Natural killer cell (primary cell): ENCODE results near the gene TRHDE. TPM values are rescaled to one million over a fixed set of nuclear protein-coding genes. Genes with fewer than 3 reads are reported as not detected.

Source experiments
- ATAC-seq, 3 donors: fragments of 150-1000 bp in 2 of 3; fragments of 200-7000 bp in 1 of 3; cut with Tn5 transposase; 1 replicate in 1 of 3; 2 replicates in 2 of 3; pipeline ENCODE4 v1.10.0; 2021; ENCODE audit warnings: mild to moderate bottlenecking in 2 of 3, moderate library complexity in 2 of 3
- DNase-seq, 2 donors: peaks; one replicate each; pipeline versions ENCODE4 v3.0.0 to v3.0.0-alpha.2; 2013 to 2021; ENCODE audit warnings: mixed read lengths in 1 of 2
- H3K27ac ChIP-seq: one replicate; pipeline ENCODE4 v1.5.1; 2013; ENCODE audit warnings: mild to moderate bottlenecking, low read length
- H3K27me3 ChIP-seq: one replicate; pipeline ENCODE4 v1.6.1; 2013; ENCODE audit warnings: low read length; ENCODE audit not compliant: control insufficient read depth, insufficient read depth
- H3K36me3 ChIP-seq: one replicate; pipeline ENCODE4 v1.6.1; 2013; ENCODE audit warnings: low read length; ENCODE audit not compliant: control insufficient read depth, insufficient read depth
- H3K4me1 ChIP-seq: one replicate; pipeline ENCODE4 v1.6.1; 2013; ENCODE audit warnings: low read length; ENCODE audit not compliant: control insufficient read depth, insufficient read depth
- H3K4me3 ChIP-seq: one replicate; pipeline ENCODE4 v1.5.1; 2013; ENCODE audit warnings: low read length
- H3K9me3 ChIP-seq: one replicate; pipeline ENCODE4 v1.6.1; 2013; ENCODE audit warnings: low read length; ENCODE audit not compliant: control insufficient read depth, insufficient read depth
- H3K27ac Mint-ChIP-seq, 2 donors: one replicate each; pipeline ENCODE4 v1.8.0; 2022; ENCODE audit warnings: mild to moderate bottlenecking in 2 of 2, mixed read lengths in 2 of 2, moderate library complexity in 1 of 2
- H3K27me3 Mint-ChIP-seq, 2 donors: one replicate each; pipeline ENCODE4 v1.8.0; 2022; ENCODE audit warnings: low read depth in 2 of 2, mixed read lengths in 2 of 2
- H3K36me3 Mint-ChIP-seq: one replicate; pipeline ENCODE4 v1.8.0; 2022; ENCODE audit warnings: mixed read lengths
- H3K4me1 Mint-ChIP-seq, 2 donors: one replicate each; pipeline ENCODE4 v1.8.0; 2022; ENCODE audit warnings: mixed read lengths in 2 of 2
- H3K4me3 Mint-ChIP-seq: one replicate; pipeline ENCODE4 v1.8.0; 2022; ENCODE audit warnings: mild to moderate bottlenecking, moderate library complexity, mixed read lengths
- H3K9me3 Mint-ChIP-seq, 2 donors: one replicate each; pipeline ENCODE4 v1.8.0; 2022; ENCODE audit warnings: mixed read lengths in 2 of 2
- WGBS: methylation state at CpG from one replicate; pipeline ENCODE4 v1.1.7; 2013; ENCODE audit warnings: missing lambda C conversion rate; ENCODE audit not compliant: insufficient coverage; 5-methylcytosine and 5-hydroxymethylcytosine counted together
- intact Hi-C: fragments of 100-400 bp; cut with micrococcal nuclease; formaldehyde crosslinking; loops from one replicate; pipeline ENCODE4 v1.14.2; 2022
- total RNA-seq, 4 donors: library from RNA; stranded (reverse); fragments of 120-200 nt in 1 of 4; gene quantifications; one replicate each; pipeline versions ENCODE4 v1.2.3 to v1.2.4, GENCODE V29; 2013 to 2022
- TF ChIP-seq, protein P1 (sequence below): fragments of 200-600 bp; IDR thresholded peaks from one replicate; pipeline ENCODE4 v1.8.0; 2022; ENCODE audit warnings: antibody characterized with exemption

Gene TRHDE
- total RNA-seq, 3 donors from 2014 or later (not counting 1 experiment from before 2014, with no cell fraction given): 0.33 TPM; not detected in 2

DNA sequence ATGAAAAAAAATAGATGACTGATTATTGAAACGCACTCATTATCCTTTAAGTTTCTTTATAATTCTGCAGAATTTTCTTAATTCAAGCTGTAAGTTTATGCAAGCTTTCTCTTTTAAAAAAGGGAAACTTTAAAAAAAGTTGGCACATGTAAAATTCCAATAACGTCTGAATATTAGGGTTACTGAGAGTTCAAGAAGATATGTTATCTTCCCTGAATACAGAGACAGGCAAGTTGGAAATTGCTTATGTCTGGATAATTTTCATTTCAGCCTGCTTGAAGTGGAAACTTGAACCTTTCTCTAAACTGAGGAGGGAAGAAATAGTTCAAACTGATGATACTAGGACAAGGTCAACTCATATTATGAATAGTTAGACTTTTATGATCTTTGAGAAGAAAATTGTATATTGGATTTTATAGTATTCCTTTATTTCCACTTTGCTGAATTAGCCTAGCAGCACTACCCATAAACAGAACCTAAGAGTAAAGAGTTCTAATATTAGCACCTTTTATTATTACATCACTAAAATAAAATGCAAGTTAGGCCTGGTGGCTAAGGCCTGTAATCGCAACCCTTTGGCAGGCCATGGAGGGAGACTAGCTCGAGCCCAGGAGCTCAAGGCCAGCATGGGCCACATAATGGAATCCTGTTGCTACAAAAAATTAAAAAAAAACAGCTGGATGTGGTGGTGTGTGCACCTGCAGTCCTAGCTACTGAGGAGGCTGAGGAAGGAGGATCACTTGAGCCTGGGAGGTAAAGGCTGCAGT, 288.0 kb downstream of the TRHDE start:
- Histone ChIP-seq H3K9me3 (no peaks in the 10 kb centered on the region), H3K4me3 (no peak overlapping the region), H3K36me3 (no peaks in the 10 kb centered on the region), H3K27ac (no peak overlapping the region), H3K27me3 (no peaks in the 10 kb centered on the region), H3K4me1 (no peaks in the 10 kb centered on the region)
- DNase-seq: no peak
- intact Hi-C loops: no loop called here
- 89% methylated on average over 3 of the region's 4 CpGs for WGBS
- no peak for ATAC-seq
- Mint-ChIP-seq H3K4me1 (no peaks in the 10 kb centered on the region), H3K27ac (no peak overlapping the region), H3K27me3 (no peaks in the 10 kb centered on the region), H3K4me3 (no peak overlapping the region), H3K9me3 (peaks cover 8% of the 10 kb centered on the region in 2 donors), H3K36me3 (no peaks in the 10 kb centered on the region)
- TF ChIP-seq, protein P1, sequence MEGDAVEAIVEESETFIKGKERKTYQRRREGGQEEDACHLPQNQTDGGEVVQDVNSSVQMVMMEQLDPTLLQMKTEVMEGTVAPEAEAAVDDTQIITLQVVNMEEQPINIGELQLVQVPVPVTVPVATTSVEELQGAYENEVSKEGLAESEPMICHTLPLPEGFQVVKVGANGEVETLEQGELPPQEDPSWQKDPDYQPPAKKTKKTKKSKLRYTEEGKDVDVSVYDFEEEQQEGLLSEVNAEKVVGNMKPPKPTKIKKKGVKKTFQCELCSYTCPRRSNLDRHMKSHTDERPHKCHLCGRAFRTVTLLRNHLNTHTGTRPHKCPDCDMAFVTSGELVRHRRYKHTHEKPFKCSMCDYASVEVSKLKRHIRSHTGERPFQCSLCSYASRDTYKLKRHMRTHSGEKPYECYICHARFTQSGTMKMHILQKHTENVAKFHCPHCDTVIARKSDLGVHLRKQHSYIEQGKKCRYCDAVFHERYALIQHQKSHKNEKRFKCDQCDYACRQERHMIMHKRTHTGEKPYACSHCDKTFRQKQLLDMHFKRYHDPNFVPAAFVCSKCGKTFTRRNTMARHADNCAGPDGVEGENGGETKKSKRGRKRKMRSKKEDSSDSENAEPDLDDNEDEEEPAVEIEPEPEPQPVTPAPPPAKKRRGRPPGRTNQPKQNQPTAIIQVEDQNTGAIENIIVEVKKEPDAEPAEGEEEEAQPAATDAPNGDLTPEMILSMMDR: no peak

DNA sequence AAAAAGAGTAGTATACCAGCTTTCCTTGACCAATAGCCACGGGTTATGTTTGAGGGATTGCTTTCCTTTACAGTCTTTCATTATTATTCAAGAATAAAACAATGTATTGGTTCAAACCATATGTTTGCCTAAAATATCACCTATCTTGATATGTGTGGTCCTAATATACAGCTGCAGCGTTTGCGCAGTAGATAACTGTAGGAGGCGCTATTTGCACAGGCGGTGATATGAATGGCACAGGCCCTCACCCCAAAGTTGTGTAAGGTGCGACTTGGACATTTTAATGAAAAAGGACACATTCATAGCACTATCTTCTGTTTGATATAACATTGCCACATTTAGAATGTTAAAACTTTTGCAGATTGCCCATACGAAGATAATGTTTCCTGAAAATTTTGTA, 298.4 kb downstream of the TRHDE start:
- no peak overlapping the region for H3K4me3 Mint-ChIP-seq
- TF ChIP-seq, protein P1: no peak
- Histone ChIP-seq H3K36me3 (no peaks in the 10 kb centered on the region), H3K4me3 (no peak overlapping the region), H3K27ac (no peak overlapping the region), H3K9me3 (no peaks in the 10 kb centered on the region), H3K27me3 (no peaks in the 10 kb centered on the region), H3K4me1 (no peaks in the 10 kb centered on the region)
- H3K27me3 Mint-ChIP-seq: no peaks in the 10 kb centered on the region
- H3K9me3 Mint-ChIP-seq: peaks cover 0 to 3% of the 10 kb centered on the region in 2 donors
- H3K36me3 Mint-ChIP-seq: no peaks in the 10 kb centered on the region
- ATAC-seq (no peak), DNase-seq (no peak)
- intact Hi-C loops: no loop called here
- H3K4me1 Mint-ChIP-seq: no peaks in the 10 kb centered on the region
- WGBS: 82% methylated on average over 6 of the region's 7 CpGs
- H3K27ac Mint-ChIP-seq: no peak overlapping the region

DNA sequence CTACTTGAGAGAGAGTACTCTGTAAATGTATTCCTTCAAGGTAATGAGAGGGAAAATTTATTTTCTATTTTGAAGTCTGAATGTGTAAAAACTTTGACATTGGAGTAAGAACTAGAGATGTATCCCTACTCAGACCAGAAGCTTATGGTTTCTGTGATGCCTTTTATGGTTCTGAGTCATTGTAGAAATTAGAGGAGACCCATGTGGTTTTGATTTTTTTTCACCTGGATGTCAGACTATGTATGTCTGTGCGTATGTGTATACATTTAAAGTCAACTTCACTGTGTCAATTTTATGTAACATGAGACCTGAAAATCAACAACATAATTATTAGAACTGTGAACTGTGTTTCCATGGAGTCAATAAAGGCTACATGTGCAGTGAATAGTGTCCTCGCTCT, 302.0 kb downstream of the TRHDE start:
- WGBS: 88% methylated on average over 1 of the region's 2 CpGs
- intact Hi-C loops: no loop called here
- Mint-ChIP-seq H3K9me3 (peaks cover 2 to 3% of the 10 kb centered on the region in 2 donors), H3K27me3 (no peaks in the 10 kb centered on the region), H3K4me3 (no peak overlapping the region), H3K4me1 (no peaks in the 10 kb centered on the region), H3K27ac (no peak overlapping the region), H3K36me3 (no peaks in the 10 kb centered on the region)
- Histone ChIP-seq H3K27me3 (no peaks in the 10 kb centered on the region), H3K9me3 (no peaks in the 10 kb centered on the region), H3K4me3 (no peak overlapping the region), H3K36me3 (no peaks in the 10 kb centered on the region), H3K27ac (no peak overlapping the region), H3K4me1 (no peaks in the 10 kb centered on the region)
- ATAC-seq (no peak), DNase-seq (no peak)
- TF ChIP-seq, protein P1: no peak

DNA sequence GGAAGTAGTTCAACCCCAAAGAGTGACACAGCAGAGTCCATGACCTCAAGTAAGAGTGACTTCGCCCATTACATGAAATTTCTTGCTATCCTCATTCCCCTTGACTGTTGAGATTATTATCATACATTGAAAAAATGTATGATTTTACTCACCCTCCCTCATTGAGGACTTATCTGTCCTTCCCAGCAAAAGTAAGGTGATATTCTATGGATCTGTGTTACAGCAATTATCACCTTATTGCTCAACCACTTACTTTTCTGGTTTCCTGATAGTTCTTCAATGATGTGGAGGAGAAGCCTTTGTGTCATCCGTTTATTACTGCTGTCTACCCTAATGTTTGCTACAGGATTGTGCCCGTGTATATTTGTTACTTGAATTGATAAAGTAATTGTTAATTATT, 306.2 kb downstream of the TRHDE start:
- no peak for ATAC-seq
- Histone ChIP-seq H3K27ac (no peak overlapping the region), H3K4me3 (no peak overlapping the region), H3K4me1 (no peaks in the 10 kb centered on the region), H3K36me3 (no peaks in the 10 kb centered on the region), H3K27me3 (no peaks in the 10 kb centered on the region), H3K9me3 (no peaks in the 10 kb centered on the region)
- Mint-ChIP-seq H3K27ac (no peak overlapping the region), H3K4me3 (no peak overlapping the region), H3K36me3 (no peaks in the 10 kb centered on the region), H3K4me1 (no peaks in the 10 kb centered on the region), H3K9me3 (peaks cover 2 to 6% of the 10 kb centered on the region in 2 donors), H3K27me3 (no peaks in the 10 kb centered on the region)
- intact Hi-C loops: no loop called here
- WGBS: 90% methylated on average over 2 of the region's 3 CpGs
- no peak for DNase-seq
- TF ChIP-seq, protein P1: no peak
